Retinal pigment epithelial cell (primary cell): ENCODE results near the gene LSM10.

Experiments
- DNase-seq: peaks from one replicate; pipeline ENCODE4 v3.0.0-alpha.2; 2010; ENCODE audit warnings: low read depth
- H3K4me3 ChIP-seq: 2 replicates; pipeline ENCODE4 v1.5.1; 2011; ENCODE audit warnings: mild to moderate bottlenecking, low read length, control low read depth, moderate library complexity
- TF ChIP-seq, protein P1 (sequence below): conservative IDR thresholded peaks from 2 replicates; pipeline ENCODE4 v1.5.1; 2011; ENCODE audit warnings: low read depth, low read length, control low read depth, inconsistent platforms

Gene LSM10

DNA sequence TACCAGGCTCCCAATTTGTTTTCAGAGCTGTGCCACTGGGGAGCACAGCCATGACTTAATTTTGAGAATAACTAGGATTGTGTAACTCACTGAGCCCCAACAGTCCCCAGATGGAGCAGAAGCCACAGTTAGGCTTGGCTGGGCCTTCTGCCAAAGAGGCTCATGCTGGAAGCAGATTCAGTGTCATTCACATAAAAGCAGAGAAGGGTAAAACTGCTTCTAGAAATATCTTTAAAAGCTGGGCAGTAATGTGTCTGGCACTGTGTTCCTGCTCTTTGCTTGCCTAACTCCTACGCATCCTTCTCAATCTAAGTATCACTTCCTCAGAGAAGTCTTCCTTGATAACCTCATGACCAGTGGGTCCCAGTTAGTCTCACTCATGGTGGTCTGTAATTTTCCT, 32.3 kb downstream of the LSM10 start:
- DNase-seq = no peak
- H3K4me3 ChIP-seq = no peak overlapping the region
- TF ChIP-seq, protein P1, sequence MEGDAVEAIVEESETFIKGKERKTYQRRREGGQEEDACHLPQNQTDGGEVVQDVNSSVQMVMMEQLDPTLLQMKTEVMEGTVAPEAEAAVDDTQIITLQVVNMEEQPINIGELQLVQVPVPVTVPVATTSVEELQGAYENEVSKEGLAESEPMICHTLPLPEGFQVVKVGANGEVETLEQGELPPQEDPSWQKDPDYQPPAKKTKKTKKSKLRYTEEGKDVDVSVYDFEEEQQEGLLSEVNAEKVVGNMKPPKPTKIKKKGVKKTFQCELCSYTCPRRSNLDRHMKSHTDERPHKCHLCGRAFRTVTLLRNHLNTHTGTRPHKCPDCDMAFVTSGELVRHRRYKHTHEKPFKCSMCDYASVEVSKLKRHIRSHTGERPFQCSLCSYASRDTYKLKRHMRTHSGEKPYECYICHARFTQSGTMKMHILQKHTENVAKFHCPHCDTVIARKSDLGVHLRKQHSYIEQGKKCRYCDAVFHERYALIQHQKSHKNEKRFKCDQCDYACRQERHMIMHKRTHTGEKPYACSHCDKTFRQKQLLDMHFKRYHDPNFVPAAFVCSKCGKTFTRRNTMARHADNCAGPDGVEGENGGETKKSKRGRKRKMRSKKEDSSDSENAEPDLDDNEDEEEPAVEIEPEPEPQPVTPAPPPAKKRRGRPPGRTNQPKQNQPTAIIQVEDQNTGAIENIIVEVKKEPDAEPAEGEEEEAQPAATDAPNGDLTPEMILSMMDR = no peak

- DNase-seq = no peak
- TF ChIP-seq, protein P1 = no peak
- H3K4me3 ChIP-seq = no peak overlapping the region
Measured at GRCh38 chr1:36359911-36360550, 37.7 kb downstream of the LSM10 start.

DNA sequence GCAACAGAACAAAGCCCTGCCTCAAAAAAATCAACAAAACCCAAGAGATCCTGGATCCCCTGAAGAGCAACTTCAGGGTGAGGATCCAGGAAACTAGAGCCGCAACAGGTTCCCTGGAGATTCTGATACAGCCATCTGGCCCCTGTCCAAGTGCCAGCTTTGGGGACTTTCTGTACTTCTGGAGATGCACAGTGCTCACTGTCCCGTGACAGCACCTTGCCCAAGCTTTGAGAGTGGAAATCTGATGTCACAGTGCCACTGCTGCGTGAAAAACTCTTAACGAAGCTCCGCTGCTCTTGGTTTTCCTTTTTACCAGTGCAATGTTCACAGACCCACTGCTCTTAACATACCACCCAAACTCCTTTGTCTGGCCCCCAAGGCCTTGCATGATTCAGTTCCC, 38.3 kb downstream of the LSM10 start:
- H3K4me3 ChIP-seq = no peak overlapping the region
- TF ChIP-seq, protein P1 = no peak
- DNase-seq = no peak

DNA sequence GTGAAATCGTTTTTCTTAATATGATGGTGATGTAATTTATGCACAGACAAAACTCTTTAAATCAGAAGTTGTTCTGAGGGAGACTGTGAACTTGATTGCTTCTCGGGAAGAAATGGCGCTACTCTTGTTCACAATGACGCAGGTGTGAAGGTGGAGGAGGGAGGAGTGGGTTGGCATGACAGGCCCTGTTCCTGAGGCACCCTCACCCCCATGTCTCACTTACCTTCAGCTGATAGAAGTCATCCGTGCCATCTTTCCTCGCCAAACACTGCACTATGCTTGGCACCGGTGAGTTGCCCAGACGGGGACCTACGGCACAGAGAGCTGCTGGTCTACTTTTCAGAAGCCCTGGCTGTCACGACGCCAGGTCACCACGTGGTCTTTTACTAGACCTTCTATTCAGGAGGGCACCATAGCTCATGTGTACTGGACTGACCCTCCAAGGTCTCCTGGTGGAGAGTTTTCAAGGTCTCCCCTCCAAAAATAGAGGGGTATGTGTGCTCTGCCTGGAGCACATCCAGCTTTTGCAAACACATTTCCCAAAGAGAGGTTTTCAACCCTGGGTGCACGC, 39.1 kb downstream of the LSM10 start:
- DNase-seq = no peak
- no peak overlapping the region for H3K4me3 ChIP-seq
- TF ChIP-seq, protein P1 = no peak

DNA sequence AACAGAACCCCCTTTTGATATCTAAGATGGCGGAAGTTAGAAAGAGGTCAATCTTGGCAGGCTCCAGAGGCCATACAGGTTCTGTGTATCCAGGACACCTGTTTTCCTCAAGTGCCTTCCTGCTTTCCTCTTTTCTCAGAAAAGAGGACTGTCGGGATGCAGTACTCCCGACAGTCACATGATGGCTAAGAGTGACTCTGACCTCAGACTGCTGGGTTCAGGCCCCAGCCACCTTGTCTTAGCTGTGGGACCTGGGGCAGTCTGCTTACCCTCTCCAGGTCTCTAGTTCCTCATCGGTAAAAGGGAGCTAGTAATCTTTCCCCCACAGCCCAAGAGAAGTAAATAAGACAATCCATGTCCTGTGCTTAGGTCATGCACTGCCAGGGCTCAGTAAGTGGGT, 41.9 kb downstream of the LSM10 start:
- TF ChIP-seq, protein P1 = no peak
- H3K4me3 ChIP-seq = no peak overlapping the region

DNA sequence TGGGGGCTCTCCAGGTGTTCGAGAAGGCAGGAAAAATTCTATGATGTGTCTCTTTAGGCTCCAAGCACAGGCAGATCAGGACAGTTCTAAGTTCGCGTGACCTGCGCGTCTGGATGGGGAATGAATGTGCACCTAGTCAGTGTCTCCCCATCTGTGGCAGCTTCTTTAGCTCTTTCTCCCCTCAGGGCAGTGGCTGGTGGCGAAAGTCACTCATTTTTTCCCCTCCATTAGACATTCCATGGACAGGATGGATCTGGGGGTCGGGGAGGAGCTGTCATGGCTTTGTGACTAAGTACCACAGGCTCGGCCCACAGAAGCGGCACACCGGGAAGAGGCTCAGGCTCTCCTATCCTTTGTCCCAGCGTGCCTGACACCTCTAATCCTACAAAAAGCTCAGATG, 43.2 kb downstream of the LSM10 start:
- DNase-seq = no peak
- H3K4me3 ChIP-seq = no peak overlapping the region
- TF ChIP-seq, protein P1 = no peak

More for the DNA sequence above, 41.9 kb downstream of the LSM10 start:
- no peak for DNase-seq
